ENCODE measurements around the gene CHRNE.
"Not testable (repeated sequence)": the region's sequence is repeated elsewhere in the genome, so short reads cannot be mapped to it uniquely, and the experiment has no call there.

CHRNE gene

DNA sequence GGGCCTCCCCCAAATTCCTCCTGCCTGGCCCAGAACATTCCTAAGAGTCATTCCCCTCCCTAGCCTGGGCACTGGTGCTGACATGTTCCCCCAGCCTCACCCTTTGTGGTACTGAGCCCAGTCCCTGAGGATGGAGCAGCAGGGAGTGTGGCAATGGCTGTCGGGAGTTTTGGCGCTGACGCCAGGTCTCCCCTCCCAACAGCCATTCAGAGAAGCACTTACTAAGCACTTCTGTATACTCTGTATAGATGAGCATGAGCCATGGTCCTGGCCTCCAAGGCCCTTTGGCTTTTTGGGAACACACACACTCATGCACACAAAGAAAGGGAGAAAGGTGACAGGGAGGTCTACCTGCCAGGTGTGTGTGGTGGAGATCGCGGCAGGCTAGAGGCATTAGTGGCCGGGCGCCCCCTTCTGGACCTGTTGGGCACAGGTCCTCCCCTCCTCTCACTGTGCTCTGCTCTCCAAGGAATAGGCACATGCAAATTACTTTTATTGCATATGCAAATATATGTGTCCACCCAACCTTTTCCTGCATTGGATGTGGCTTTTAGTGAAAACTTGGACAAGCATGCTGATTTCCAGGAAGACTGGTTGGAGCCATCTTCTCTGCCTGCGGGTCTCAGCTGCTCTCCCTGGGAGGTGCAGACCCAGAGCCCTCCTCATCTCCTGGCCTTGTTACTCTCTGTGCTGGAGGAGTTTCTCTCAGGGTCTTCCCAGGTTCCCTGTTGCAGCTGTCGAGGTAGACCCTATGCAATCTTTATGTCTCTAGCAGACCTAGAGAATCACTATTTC lies 20.9 kb downstream of the CHRNE start:
- DNase-seq: peak; percentile 42 to 65

- no peak for DNase-seq
Measured at GRCh38 chr17:4880857-4881256, 22.0 kb downstream of the CHRNE start.

GRCh38 chr17:4879601-4880000 lies 23.3 kb downstream of the CHRNE start:
- peak; percentile 89 to 95 for DNase-seq

DNA sequence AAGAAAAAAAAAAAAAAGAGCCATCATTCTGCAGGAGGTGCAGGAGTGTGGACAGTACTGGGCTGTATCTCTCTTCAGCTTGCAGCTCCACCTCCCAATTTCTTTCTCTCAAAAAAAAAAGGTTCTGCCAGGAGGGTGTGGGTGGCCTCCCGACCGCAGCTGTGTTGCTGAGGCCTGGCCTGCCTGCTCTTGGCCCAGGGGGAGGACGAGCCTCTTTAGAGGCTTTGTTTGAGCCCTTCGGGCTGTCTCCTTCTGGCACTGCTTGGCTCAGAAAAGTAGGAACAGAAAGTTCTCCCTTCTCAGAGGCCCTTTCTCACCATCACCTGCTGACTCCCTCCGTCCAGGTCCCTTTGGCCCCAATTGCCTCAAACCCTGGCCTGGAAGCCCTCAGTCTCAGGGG lies 25.8 kb downstream of the CHRNE start:
- peak in 1 of 2 donors; percentile 58 for DNase-seq

GRCh38 chr17:4872786-4873185 lies 30.1 kb downstream of the CHRNE start:
- peak; percentile 84 to 96 for DNase-seq

DNA sequence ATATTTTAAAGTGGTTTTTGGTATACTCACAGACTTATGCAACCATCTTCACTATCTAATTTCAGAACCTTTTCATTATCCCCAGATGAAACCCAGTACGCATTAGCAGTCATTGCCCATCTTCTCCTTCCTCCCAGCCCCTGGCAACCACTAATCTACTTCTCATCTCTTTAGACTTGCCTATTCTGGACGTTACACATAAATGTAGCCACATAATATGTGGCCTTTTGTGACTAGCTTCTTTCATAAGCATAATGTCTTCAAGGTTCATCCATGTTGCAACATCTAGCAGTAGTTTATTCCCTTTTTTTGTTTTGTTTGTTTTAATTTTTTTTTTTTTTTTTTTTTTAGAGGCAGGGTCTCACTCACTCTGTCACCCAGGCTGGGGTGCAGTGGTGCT lies 32.0 kb downstream of the CHRNE start:
- peak; percentile 49 to 74 for DNase-seq

GRCh38 chr17:4869058-4869998 lies 33.6 kb downstream of the CHRNE start:
- DNase-seq: peak; percentile 56 to 57

DNA sequence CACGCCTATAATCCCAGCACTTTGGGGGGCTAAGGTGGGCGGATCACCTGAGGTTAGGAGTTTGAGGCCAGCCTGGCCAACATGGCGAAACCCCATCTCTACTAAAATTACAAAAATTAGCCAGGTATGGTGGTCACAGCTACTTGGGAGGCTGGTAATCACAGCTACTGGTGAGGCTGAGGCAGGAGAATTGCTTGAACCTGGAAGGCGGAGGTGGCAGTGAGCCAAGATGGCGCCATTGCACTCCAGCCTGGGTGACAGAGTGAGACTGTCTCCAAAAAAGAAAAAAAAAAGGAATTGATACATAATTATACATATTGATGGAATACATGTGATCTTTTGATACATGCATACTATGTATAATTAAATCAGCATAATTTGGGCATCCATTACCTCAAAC lies 35.4 kb downstream of the CHRNE start:
- DNase-seq: not testable (repeated sequence)

GRCh38 chr17:4863321-4863720 lies 39.6 kb downstream of the CHRNE start:
- DNase-seq: peak; percentile 62 to 70

DNA sequence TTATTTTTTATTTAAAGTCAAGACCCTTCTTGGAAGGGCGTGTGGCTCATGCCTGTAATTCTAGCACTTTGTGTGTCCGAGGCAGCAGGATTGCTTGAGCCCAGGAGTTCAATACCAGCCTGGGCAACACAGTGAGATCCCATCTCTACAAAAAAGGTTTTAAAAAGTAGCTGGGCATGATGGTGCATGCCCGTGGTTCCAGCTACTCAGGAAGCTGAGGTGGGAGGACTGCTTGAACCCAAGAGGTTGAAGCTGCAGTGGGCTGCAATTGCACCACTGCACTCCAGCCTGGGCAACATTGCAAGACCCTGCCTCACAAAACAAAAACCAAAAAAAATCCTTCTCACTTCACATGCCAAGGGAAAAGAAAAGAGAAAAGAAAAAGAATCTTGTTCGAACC lies 40.2 kb downstream of the CHRNE start:
- DNase-seq: no peak

- DNase-seq: no peak
Measured at GRCh38 chr17:4861052-4861451, 41.8 kb downstream of the CHRNE start.

DNA sequence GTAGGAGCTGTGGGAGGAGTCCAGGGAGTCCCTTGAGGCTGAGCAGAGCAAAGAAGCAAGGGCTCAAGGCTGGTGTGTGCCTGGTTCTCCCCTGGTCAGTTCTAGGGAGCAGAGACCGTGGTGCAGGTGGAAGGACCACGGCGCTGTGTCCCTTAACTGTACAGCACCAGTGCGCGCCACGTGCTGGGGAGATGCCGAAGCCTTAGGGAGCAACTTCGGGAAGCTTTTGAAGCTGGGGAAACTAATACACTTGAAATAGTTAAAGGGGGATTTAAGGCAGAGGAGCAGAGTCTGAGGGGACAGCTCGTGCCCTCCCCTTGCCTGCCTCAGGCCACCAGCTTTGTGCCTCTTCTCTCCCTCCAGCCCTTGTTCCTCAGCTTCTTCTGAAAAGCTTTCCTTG lies 42.2 kb downstream of the CHRNE start:
- no peak for DNase-seq

GRCh38 chr17:4859816-4860625 lies 42.9 kb downstream of the CHRNE start:
- DNase-seq: no peak

- DNase-seq: no peak
Measured at GRCh38 chr17:4858882-4859260, 44.0 kb downstream of the CHRNE start.

DNA sequence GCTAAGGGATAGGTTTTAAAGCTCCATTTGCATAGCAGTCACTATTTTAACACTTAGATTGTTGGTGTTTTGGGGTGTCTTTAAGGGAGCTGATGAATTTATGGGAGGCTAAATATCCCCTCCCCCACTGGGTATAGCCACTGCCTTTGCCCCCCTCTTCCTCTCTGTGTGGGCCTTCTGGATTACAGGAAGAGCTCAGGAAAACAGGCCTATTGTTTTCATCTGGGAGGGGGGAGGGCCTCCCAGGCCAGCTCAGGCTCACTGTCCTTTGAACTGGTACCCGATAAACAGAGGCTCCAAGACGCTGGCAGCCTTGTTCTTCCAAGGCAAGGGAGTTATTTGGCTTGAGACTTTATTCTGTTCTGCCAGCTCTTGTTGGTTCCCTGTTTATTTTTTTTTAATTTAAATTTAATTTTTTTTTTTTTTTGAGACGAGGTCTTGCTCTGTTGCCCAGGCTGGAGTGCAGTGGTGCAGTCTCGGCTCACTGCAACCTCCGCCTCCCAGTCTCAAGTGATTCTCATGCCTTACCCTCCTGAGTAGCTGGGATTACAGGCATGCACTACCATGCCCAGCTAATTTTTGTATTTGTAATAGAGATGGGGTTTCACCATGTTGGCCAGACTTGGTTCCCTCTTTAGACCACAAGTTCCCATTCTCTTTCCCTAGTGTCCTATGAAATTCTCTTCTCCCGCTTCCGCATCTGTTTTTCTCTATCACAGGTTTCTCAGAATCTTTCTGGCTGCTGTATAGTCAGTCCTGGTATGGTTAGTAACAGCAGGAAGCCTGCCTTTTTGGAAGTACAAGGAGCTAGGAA lies 44.6 kb downstream of the CHRNE start:
- peak; percentile 65 to 70 for DNase-seq

- DNase-seq: not testable (repeated sequence)
Measured at GRCh38 chr17:4857347-4857746, 45.6 kb downstream of the CHRNE start.

DNA sequence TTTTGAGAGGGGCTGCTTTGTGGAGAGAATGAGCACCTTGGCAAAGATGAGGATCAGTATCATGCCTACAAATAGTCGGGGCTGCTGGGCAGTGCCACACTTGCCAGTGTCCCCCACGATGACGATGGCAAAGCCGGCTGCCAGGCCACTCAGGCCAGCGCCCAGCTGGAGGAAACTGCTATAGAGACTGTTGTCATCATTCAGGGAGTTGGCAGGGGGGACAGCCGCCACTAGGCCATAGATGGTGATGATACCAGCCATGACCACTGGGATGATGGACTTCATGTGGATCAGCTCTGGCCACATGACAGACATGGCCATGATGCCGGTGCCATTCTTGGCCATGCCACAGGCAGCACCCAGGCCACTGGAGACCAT lies 46.0 kb downstream of the CHRNE start:
- no peak for DNase-seq

- no peak for DNase-seq
Measured at GRCh38 chr17:4856271-4856936, 46.5 kb downstream of the CHRNE start.

GRCh38 chr17:4854111-4854681 lies 48.7 kb downstream of the CHRNE start:
- no peak for DNase-seq

DNA sequence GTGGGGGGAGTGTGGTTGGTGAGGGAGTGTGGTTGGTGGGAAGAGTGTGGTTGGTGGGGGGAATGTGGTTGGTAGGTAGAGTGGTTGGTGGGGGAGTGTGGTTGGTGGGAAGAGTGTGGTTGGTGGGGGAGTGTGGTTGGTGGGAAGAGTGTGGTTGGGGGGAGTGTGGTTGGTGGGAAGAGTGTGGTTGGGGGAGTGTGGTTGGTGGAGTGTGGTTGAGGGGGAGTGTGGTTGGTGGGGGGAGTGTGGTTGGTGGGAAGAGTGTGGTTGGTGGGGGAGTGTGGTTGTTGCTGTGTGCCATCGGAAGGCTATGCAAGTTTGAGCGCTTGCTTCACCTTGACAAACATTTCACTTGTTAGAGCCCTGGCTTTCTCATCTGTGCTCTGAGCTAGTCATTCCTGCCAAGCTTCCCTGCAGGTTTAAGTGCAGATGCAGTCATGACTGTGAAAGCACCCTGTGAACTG lies 49.7 kb downstream of the CHRNE start:
- no peak for DNase-seq

GRCh38 chr17:4852567-4853207 lies 50.2 kb downstream of the CHRNE start:
- no peak for DNase-seq
